ENCODE measurements around the gene STXBP5L.
A peak's percentile ranks its signal among the peaks of the same experiment; 100 is the strongest.

STXBP5L gene

DNA sequence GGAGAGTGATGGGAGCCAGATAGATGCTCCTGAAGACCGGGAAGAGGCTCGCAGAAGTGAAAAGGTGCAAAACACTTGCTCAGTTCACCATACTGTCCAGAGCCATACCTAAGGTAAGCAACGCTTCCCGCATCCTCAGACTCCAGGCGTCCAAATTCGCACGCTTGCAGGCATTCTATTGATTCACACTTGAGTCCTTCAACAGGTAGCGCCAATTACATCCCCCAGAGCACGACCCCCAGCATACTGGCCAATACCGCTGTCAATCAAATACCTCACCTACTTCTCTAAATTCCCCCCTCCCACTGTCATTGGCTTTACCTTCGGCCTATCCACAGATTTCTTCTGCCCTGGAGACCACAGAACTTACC is 361 bp upstream of the STXBP5L start:
- Histone ChIP-seq H3F3A (ENCODE audit: insufficient read depth, low read length) (peaks cover 5% of the 10 kb centered on the region), H3K4me2 (ENCODE audit: low read depth, low read length) (peak overlapping the region; percentile 62), H3K9me2 (replicated peaks; ENCODE audit: insufficient read depth, low read length) (no peaks in the 10 kb centered on the region), H3K9ac (ENCODE audit: low read length) (no peak overlapping the region), H4K20me1 (ENCODE audit: insufficient read depth, low read length) (no peaks in the 10 kb centered on the region), H3K36me3 (replicated peaks; ENCODE audit: insufficient read depth, low read length) (no peaks in the 10 kb centered on the region), H3K27me3 (replicated peaks; ENCODE audit: insufficient read depth, low read length) (no peaks in the 10 kb centered on the region), H3K4me3 (ENCODE audit: low read length) (peak overlapping the region; percentile 59), H3K9me3 (replicated peaks; ENCODE audit: insufficient read depth, low read length) (no peaks in the 10 kb centered on the region), H3K27ac (ENCODE audit: low read length) (no peak overlapping the region), H3K79me2 (ENCODE audit: low read length) (no peaks in the 10 kb centered on the region), H2AFZ (ENCODE audit: low read length) (peak overlapping the region; percentile 47), H3K4me1 (ENCODE audit: low read length) (no peaks in the 10 kb centered on the region)
- DNase-seq, result no peak
- no peak for TF ChIP-seq EZH2phosphoT487 (IDR thresholded peaks at IDR 0.05; ENCODE audit: low read length)
- TF ChIP-seq EZH2 (optimal IDR thresholded peaks at IDR 0.05; ENCODE audit: low read depth, low read length), result no peak
- TF ChIP-seq, protein P1, sequence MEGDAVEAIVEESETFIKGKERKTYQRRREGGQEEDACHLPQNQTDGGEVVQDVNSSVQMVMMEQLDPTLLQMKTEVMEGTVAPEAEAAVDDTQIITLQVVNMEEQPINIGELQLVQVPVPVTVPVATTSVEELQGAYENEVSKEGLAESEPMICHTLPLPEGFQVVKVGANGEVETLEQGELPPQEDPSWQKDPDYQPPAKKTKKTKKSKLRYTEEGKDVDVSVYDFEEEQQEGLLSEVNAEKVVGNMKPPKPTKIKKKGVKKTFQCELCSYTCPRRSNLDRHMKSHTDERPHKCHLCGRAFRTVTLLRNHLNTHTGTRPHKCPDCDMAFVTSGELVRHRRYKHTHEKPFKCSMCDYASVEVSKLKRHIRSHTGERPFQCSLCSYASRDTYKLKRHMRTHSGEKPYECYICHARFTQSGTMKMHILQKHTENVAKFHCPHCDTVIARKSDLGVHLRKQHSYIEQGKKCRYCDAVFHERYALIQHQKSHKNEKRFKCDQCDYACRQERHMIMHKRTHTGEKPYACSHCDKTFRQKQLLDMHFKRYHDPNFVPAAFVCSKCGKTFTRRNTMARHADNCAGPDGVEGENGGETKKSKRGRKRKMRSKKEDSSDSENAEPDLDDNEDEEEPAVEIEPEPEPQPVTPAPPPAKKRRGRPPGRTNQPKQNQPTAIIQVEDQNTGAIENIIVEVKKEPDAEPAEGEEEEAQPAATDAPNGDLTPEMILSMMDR (IDR thresholded peaks at IDR 0.05; ENCODE audit: low read length), result no peak

DNA sequence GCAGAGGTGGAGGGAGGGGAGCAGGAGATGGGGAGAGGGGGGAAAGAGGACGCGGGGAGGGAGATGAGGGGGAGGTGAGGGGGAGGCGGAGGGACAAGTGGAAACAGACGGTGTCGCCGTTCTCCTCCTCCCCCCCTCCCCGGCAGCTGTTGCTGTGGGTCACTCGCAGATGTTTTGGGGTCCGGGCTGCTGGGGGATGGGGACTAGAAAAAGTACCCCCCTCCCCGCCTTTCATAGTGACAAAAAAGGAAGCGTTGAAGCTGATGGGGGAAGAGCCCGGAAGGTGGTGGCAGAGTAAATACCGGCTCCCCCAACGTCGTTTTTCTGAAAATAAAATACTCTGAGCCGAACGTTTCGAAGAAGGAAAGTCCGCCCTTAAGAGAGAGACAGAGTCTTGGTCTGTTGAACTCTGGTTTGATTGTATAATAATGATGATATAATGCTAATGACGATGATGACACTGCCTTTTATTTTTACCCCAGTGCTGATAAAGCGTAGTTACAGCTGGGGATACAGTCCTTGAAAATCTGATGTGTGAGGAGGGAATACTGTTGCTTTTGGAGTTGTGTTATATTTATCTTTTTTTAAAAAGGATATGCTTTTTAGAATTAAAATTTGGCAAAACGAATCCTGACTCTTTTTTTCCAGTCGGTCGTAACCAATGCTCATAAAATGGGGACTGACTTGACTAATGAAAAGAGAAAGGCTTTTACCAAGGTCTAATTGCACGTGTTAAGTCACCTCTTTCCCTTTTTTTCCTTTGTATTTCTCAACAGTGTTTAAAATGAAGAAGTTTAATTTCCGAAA is 993 bp downstream of the STXBP5L start:
- TF ChIP-seq EZH2 (optimal IDR thresholded peaks at IDR 0.05; ENCODE audit: low read depth, low read length), result no peak
- TF ChIP-seq, protein P1 (IDR thresholded peaks at IDR 0.05; ENCODE audit: low read length), result no peak
- no peaks in the 10 kb centered on the region for H3K36me3 ChIP-seq (replicated peaks; ENCODE audit: insufficient read depth, low read length)
- peak; percentile 13 for DNase-seq
- peak overlapping the region; percentile 59 for H3K4me3 ChIP-seq (ENCODE audit: low read length)
- H3K9ac ChIP-seq (ENCODE audit: low read length), result peak overlapping the region; percentile 52; the same call in 1 of the 2 replicates
- H3K4me2 ChIP-seq (ENCODE audit: low read depth, low read length), result peak overlapping the region; percentile 62
- no peaks in the 10 kb centered on the region for H4K20me1 ChIP-seq (ENCODE audit: insufficient read depth, low read length)
- H3K79me2 ChIP-seq (ENCODE audit: low read length), result no peaks in the 10 kb centered on the region
- peaks cover 5% of the 10 kb centered on the region for H3F3A ChIP-seq (ENCODE audit: insufficient read depth, low read length)
- no peaks in the 10 kb centered on the region for H3K9me3 ChIP-seq (replicated peaks; ENCODE audit: insufficient read depth, low read length)
- H3K27me3 ChIP-seq (replicated peaks; ENCODE audit: insufficient read depth, low read length), result no peaks in the 10 kb centered on the region
- H3K27ac ChIP-seq (ENCODE audit: low read length), result peak overlapping the region; percentile 61; the same call in 1 of the 2 replicates
- no peaks in the 10 kb centered on the region for H3K4me1 ChIP-seq (ENCODE audit: low read length)
- peak overlapping the region; percentile 59 for H2AFZ ChIP-seq (ENCODE audit: low read length)
- H3K9me2 ChIP-seq (replicated peaks; ENCODE audit: insufficient read depth, low read length), result no peaks in the 10 kb centered on the region

DNA sequence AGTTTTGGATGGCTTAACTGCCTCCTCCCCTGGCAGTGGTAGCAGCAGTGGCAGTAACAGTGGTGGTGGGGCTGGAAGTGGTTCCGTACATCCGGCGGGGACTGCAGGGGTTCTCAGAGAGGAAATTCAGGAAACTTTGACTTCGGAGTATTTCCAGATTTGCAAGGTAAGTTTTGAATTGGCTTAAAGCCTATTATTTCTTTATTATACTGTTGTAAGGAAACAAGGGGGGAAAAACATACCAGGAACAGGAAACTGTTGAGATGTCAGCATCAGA is 1.5 kb downstream of the STXBP5L start:
- Histone ChIP-seq H3K27me3 (replicated peaks; ENCODE audit: insufficient read depth, low read length) (no peaks in the 10 kb centered on the region), H3K27ac (ENCODE audit: low read length) (no peak overlapping the region), H3K4me1 (ENCODE audit: low read length) (no peaks in the 10 kb centered on the region), H3F3A (ENCODE audit: insufficient read depth, low read length) (peaks cover 5% of the 10 kb centered on the region), H3K9me3 (replicated peaks; ENCODE audit: insufficient read depth, low read length) (no peaks in the 10 kb centered on the region), H3K4me2 (ENCODE audit: low read depth, low read length) (peak overlapping the region; percentile 62), H3K4me3 (ENCODE audit: low read length) (peak overlapping the region; percentile 59), H3K36me3 (replicated peaks; ENCODE audit: insufficient read depth, low read length) (no peaks in the 10 kb centered on the region), H4K20me1 (ENCODE audit: insufficient read depth, low read length) (no peaks in the 10 kb centered on the region), H3K9me2 (replicated peaks; ENCODE audit: insufficient read depth, low read length) (no peaks in the 10 kb centered on the region), H3K9ac (ENCODE audit: low read length) (peak overlapping the region; percentile 52; the same call in 1 of the 2 replicates), H2AFZ (ENCODE audit: low read length) (peak overlapping the region; percentile 59), H3K79me2 (ENCODE audit: low read length) (no peaks in the 10 kb centered on the region)
- TF ChIP-seq, protein P1 (IDR thresholded peaks at IDR 0.05; ENCODE audit: low read length), result no peak
- TF ChIP-seq EZH2phosphoT487 (IDR thresholded peaks at IDR 0.05; ENCODE audit: low read length) (no peak), EZH2 (optimal IDR thresholded peaks at IDR 0.05; ENCODE audit: low read depth, low read length) (no peak)
- DNase-seq, result no peak

Measured in MM.1S (cell line).